COLO829 (cell line): ENCODE measurements around the gene DNAAF8.
A peak's percentile ranks its signal among the peaks of the same experiment; 100 is the strongest.
"Not testable (repeated sequence)": the region's sequence is repeated elsewhere in the genome, so short reads cannot be mapped to it uniquely, and the experiment has no call there.

Experiments
- DNase-seq: peaks from one replicate; pipeline ENCODE4 v3.0.0; 2012; ENCODE audit warnings: low spot score

The DNAAF8 gene

DNA sequence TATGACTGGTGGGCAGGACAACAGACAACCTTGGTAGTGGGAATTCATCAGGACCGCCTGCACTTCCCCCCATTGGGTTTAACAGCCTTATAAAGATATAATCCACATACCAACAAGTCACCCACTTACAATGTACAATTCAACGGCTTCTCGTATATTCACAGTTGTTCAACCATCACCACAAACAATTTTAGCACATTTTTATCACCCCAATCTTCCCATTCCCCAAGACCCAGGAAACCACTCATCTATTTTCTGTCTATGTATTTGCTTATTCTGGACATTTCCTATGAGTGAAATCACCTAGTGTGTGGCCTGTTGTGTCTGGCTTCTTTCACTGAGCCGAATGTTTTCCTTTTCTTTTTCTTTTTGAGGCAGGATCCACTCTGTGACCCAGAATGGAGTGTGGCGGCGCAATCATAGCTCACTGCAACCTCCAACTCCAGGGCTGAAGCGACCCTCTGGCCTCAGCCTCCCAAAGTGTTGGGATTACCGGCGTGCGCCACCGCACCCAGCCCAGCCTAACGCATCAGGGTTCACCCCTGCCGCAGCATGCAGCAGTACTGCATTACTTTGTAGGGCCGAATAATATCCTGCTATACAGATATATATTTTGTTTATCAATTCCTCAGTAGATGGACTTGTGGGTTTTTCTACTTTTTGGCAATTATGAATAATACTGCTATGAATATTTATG lies 11.1 kb upstream of the DNAAF8 start:
- no peak for DNase-seq

DNA sequence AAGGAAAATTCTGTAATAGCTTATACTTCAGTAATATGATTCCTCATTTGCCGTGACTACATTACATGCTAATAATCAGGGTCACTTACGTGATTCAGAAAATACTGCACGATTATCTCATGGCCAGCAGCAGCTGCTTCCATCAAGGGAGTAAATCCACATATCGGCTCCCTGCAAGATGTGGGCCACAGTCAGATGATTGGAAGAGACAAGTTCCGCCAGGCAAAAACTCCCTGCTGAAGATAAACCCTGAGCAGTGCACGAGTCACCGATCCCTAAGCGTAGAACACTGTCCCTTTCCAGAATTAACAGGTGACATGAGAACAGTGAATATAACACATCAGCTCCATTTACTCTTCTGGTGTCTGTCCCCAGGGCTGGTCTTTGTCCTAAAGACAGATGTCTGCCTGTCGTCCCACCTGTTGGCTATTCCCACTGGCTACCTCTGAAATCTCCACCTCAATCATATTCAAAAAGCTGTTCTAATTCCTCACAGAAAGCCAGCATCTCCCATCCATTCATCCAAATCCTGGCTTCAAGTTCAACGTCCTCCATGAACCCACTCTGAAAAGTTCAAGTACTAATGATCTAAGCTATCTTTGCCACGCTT lies 9.6 kb upstream of the DNAAF8 start:
- DNase-seq, result no peak

DNA sequence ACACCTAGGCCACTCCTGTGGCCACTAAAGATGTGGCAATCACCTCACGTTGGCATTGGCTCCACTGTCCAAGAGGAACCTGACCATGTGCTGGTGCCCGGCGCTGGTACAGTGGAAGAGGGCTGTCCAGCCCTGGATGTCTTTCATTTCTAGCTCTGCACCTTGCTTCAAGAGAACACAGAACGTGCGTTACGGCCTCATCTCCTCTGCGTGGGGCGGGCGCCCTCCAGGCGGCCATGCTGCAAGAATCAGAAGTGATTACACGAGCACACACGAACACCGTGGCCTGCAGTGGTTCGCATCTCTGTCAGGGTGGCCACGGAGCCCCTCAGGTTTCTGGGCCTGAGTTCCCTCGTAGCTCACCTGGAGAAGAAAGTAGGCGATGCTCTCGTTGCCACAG lies 7.7 kb upstream of the DNAAF8 start:
- DNase-seq, result no peak

DNA sequence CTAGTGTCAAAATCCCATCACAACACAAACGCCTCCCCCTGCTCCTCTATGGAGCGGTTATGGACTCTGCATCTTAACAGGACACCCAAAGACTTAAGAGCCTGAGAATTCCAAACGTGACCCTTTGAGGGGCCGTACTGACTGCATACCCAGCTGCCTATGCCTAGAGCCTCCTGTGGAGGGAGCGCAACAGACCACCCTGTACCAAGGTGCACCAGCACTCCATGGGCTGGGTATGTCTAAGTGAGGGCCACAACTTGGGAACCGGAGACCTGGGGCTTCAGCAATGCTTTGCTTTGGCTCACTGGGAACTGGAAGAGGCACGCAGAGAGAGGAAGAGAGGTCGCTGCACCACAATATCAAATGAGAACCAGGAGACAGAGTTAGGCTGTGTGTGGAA lies 5.7 kb upstream of the DNAAF8 start:
- DNase-seq, result no peak

DNA sequence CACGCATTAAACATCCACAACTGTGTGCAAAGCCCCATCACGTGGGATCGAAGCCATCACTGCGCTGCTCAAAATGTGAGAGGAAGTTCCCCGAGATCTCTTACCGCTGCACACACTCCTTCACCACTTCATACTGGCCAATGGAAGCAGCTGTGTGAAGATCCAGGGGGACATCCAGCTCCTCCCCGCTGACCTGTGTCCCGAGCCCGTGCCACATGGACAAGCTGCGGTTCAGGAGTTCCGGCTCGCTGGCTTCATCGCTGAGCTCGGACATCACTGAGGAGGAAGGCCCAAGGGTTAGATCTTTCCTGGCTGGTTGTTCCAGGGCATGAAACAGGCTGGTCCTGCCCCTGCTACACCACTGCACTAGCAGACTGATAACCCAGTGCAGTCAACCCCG lies 4.5 kb upstream of the DNAAF8 start:
- DNase-seq, result no peak

DNA sequence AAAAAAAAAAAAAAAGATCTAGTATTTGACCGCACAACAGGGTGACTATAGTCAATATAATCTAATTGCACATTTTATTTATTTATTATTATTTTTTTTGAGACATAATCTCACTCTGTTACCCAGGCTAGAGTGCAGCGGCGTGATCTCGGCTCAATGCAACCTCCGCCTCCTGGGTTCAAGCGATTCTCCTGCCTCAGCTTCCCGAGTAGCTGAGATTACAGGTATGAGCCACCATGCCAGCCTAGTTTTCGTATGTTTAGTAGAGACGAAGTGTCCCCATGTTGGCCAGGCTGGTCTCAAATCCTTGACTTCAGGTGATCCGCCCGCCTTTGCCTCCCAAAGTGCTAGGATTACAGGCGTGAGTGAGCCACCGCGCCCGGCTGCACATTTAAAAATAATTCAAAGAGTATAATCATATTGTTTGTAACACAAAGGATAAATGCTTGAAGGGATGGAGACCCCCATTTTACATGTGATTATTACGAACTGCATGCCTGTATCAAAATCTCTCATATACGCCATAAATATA lies 1.1 kb upstream of the DNAAF8 start:
- no peak for DNase-seq

DNA sequence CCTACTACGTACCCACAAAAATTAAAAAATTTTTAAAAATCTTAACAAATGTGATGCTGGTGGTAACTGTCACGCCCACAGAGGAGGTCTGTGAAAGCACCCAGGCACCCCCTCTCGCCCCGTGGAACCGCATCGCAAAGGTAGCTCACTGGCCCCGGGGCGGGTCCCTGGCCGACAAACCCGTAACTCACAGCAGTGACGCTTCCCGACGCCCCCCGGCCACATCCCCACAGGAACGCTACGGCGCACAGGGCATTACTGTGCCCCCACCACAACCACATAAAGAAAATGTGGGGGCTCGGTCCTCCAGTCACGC lies 632 bp upstream of the DNAAF8 start:
- DNase-seq, result no peak

DNA sequence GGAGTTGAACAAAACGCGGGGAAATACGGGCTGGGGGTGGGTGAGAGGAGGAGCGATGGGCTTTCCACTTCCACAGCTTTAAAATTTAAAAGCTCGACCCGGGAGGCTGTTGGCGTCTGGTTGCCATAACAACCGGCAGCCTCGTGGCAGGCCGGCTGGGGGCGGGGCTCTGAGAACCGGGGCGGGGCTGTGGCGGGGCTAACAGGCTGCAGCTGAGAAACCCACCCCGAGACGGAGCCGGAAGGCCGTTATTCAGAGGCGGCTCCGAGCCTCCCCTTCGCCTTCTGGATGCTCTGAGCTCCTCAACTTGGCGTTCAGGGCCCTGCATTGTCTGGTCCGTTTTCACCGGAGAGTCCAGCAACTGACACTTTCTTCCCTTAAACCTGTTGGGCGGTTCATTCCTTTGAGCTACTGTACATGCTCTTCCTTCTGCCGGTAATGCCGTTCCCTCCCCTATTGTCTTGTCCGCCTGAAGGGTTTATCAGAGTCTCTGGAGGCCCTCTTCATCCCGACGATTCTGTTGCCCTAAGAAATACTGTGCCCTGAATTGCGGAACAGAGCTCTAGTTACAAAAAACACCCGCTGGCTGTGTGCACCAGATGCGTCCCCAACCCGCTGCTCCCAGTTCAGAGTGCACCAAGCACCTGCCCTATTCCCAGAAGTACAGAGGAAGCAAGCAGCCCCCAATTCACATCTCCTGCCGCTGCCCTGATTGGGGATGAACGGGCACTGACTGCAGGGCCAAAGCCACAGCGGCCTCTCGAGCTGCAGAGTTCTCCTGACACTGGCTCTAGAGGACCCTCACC lies 596 bp downstream of the DNAAF8 start:
- peak; percentile 81 for DNase-seq

DNA sequence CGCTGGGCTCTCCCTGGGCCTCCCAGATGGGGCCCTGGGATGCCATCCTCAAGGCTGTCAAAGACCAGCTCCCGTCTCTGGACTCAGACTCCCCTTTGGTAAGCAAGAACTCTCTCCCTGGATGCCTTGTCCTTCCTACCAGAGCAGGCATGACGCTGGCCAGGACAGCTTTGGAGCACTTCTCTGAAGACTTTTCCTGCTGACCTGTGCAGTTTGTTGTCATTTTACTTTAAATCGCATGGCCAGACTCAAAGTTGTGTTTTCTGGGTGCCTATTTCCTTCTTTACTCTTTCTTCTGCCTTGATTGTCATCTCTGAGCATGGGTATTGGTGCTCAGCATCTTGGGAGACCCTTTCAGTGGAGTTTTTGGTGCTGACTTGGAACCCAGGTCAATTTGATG lies 2.2 kb downstream of the DNAAF8 start:
- no peak for DNase-seq

DNA sequence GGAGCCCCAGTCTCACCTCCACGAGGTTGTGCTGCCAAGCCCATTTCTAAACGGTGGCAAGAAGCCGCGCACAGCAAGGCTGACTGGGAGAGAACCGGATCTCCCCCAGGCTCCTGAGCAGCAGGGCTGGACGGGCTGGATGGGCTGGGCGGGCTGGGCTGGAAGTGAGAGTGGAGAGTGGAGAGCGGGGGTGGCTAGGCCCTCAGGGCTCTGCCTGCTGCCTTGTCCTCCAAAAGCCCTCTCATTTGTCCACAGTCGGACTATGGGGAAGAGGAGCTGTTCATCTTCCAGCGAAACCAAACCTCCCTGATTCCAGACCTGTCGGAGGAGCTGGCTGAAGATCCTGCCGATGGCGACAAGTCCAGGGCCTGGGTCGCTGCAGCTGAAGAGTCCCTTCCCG lies 3.2 kb downstream of the DNAAF8 start:
- DNase-seq, result no peak

DNA sequence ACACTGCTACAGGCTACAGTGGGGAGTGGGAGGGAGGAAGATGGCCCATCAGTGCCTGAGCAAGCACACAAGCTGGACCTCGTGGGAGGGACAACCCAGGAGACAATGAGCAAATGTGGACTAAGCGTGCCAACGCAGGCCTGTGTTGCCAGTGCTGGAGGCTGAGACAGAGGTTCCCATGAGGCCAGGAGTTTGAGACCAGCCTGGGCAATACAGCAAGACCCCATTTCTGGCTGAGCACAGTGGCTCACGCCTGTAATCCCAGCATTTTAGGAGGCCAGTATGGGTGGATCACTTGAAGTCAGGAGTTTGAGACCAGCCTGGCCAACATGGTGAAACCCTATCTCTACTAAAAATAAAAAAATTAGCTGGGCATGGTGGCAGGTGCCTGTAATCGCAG lies 4.0 kb downstream of the DNAAF8 start:
- DNase-seq, result not testable (repeated sequence)

DNA sequence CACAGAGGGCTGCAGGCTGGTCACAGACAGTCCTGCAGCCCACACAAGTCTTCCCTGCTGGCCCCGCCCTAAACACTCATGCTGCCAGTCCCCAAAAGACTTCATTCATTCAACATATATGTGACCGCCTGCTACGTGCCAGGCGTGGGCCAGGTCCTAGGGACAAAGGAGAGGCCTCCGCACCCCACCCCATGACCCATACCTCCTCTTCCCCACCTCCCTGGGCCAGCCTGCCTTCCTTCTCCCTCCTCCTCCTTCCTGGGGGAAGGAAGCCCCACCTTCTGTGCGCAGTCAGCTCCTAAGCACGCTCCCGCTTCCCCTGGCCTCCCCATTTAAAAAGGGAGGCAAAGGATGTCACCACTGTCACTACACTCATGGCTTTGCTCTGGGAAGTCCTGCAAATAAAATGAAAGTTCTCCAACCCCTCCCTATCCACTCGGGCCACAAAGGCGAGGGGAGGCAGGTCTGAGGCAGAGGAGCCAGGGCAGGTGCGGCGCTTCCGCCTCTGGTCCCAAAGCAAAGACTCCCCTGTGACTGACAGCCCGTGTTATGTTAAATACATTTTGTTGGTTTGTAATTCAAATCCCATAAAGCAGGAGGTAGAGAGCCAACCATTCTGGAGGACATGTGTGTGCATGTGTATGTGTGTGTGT lies 9.0 kb downstream of the DNAAF8 start:
- DNase-seq, result no peak

DNA sequence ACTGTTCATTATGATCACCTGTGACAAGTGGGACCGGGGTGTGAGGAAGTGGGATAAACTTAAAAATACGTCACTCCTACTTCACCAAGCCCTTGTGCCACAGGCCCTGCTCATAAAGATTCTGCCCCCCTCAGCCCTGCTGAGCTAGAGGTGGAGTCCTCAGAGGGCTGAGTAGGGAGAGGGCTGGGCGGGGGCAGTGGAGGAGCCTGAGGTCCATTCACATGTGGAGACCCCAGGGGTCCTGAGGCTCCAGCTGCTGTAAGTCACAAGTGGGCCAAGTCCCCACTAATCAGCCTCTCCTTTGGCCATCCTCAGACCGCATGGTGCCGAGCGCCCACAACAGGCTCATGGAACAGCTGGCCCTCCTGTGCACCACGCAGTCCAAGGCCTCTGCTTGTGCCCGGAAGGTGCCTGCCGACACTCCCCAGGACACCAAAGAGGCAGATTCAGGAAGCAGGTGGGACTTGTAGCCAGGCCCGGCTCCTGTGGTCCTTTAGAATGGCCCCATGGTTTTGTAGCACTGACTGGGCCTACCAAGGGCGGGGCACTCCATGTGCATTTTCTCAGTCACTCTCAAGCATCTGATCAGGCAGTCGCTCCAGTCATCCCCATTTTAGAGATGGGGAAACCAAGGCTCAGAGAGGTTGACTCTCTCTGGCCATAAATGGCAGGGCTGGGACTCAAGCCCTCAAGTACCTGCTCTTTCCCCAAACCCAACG lies 10.4 kb downstream of the DNAAF8 start:
- no peak for DNase-seq

DNA sequence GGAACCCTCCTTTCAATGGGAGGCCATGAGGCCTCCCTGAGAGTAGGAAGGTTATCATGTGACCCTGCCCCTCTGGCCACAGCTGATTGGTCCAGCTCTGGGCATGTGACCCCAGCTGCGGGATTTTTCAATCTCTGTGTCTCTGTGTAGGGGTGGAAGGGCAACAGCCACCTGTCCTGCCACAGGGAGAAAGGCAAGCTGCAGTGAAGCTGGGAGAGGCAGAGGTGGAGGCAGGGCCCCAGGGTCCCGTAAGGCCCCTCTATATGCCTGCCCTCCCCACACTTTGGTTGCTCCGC lies 10.9 kb downstream of the DNAAF8 start:
- DNase-seq, result no peak

DNA sequence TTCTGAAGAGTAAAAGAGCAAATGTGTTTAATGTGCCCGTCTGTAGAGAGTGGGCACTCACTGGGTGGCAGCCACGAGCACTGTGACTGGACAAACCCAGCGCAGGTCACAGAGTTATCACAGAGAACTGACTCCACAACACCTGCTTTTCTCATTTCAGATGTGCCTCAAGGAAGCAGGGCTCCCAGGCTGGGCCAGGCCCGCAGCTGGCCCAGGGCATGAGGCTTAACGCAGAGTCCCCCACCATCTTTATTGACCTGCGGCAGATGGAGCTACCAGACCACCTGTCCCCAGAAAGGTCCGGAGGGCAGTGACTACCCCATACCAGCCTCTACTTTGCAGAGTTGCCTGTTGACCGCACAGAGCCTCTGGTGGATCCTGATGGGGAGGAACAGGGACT lies 11.9 kb downstream of the DNAAF8 start:
- no peak for DNase-seq

DNA sequence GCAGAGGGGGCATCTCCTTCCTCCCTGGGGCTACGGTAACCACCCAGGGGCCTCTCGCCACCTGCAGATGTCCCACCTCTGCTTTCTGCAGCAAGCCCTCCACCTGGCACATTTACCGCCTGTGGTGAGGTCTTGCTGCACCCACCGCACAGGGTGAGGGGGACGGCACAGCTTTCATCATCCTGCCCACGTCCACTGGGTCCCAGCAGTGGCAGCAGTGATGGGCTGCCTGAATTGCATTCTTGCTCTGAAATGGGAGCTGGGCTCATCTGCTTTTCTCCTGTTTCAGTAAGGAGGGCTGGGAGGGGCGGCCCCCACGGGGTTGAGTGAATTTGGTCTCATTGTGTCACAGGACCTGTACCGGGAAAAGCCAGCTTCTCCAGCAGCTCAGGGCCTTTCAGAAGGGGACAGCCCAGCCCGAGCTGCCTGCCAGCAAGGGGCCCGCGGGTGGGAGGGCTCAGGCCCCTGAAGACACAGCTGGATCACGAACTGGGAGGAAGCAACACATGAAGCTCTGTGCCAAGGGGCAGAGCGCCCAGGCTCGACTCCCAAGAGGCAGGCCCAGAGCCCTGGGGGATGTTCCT lies 12.7 kb downstream of the DNAAF8 start:
- DNase-seq, result no peak

DNA sequence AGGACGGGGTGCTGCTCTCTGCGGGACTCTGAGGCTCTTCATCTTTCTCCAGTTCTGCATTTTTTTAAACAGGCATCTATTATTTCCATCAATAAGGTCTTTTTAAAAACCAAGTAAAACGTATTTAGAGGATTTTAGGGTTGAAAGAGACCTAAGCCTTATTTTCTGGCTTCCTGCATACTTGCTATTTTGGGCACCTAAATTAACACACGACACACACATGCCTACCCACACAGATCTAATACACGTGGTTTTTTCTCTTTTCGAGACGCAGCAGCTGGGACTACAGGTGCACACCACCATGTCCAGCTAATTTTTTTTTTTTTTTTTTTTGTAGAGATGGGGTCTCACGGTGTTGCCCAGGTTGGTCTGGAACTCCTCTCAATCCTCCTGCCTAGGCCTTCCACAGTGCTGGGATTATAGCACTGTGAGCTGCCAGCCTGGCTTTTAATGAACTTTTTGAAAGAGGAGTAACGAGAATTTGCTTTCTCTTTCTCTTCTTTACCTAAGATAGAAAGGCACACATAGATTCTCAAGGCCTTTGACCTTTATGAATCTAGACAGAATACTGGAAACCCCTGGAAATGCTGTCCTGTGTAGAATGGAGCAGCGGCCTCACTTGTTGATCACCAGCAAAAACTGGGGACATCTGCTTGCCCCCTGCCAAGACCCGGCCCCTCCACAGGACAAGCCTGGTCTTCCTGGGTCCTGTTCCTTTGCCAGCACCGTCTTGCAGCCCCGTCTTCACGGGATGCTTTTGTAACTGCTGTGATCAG lies 13.8 kb downstream of the DNAAF8 start:
- no peak for DNase-seq

DNA sequence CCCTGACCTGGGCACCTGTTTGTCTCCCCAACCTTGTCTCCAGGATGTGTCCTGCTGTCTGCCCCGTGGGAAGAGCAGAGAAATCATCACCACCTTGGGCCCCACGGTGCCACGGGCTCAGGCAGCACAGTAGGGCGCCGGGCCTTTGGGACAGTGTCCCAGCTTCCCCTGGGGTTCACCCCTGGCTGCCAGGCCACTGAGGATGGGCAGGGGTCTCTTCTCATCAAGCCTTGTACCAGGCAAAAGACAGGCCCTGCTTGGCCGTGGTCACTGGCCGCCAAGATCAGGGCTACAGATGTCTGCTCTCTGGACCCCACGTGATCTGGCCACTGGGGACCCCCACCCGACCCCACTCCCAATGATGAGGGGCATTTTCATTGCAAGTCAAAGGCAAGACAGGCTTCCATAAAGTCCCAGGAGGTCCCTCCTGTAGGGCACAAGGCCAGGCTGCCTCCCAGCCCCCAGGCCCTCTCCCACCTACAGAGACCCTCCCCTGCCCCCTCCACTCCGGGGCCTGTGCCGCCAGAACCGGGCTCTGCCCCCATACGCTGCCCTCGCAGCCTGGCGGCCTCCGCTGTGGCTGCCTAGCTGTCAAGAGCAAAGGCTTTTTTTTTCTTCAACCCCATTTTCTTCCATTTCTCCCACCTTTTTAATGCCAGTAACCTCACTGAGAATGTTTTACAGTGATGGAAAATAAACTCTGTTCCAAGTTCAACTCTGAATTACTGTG lies 14.5 kb downstream of the DNAAF8 start:
- no peak for DNase-seq

DNA sequence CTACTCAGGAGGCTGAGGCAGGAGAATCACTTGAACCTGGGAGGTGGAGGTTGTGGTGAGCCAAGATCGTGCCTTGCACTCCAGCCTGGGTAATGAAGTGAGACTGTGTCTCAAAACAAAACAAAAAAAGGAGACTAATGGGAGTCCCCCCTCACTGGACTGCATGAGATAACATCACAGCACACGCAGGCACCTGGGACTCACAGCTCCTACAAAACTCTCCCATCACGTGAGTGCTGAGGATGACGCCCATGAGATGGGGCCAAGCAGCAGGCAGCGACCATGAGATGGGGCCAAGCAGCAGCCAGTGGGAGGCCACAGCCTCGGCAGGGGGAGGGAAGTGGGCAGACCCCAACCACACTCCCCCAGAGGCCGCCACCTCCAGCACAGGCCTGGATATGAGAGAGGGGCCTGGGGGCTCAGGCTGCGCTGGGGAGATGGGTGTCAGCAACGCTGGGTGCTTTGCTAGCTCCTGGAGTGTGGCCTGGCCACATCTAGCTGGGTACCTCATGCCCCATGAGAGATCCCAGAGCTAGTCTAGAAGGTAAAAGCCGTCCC lies 15.4 kb downstream of the DNAAF8 start:
- no peak for DNase-seq

DNA sequence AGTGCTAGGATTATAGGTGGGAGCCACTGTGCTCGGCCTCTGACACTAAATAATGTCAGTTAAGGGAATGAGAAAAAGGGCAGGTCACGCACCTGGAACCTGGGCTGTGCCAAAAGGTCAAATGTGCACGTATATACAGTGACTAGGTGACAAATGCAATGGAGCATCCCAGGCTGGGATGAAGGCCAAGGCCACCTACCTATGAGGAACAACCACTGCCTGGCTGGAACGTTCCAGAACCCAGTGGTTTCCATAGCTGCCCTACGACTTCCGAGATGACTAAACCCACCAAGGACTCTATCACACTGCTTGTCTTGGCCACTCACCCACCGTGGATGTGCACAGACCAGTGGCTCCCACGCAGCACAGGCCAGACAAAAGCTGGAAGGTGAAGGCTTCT lies 16.6 kb downstream of the DNAAF8 start:
- DNase-seq, result no peak
